Heart left ventricle (tissue), 16 donors: ENCODE measurements around the gene CLNK. TPM values are rescaled to one million over a fixed set of nuclear protein-coding genes. Genes with fewer than 3 reads are reported as not detected.

Experiments
- ATAC-seq, 4 donors: fragments of 200-7000 bp; cut with Tn5 transposase; one replicate each; pipeline ENCODE4 v1.9.1; 2020 to 2022; ENCODE audit warnings: moderate library complexity in 4 of 4, mild to moderate bottlenecking in 3 of 4, moderate number of reproducible peaks in 1 of 4
- DNase-seq, 5 donors: peaks; one replicate each; pipeline ENCODE4 v3.0.0-alpha.2; 2020
- H3K27ac ChIP-seq, 12 donors: fragments of 200-600 bp; sonication (generic) in 4 of 12; one replicate each; pipeline versions ENCODE4 v1.5.0 to v1.8.0; 2016 to 2022; ENCODE audit warnings: mild to moderate bottlenecking in 2 of 12
- H3K27me3 ChIP-seq, 9 donors: fragments of 200-600 bp; sonication (generic) in 2 of 9; one replicate each; pipeline versions ENCODE4 v1.5.1 to v1.8.0; 2016 to 2022; ENCODE audit warnings: mild to moderate bottlenecking in 3 of 9
- H3K36me3 ChIP-seq, 9 donors: fragments of 200-600 bp; sonication (generic) in 2 of 9; one replicate each; pipeline versions ENCODE4 v1.5.0 to v1.8.0; 2018 to 2022; ENCODE audit warnings: mild to moderate bottlenecking in 2 of 9
- H3K4me1 ChIP-seq, 12 donors: fragments of 200-600 bp; sonication (generic) in 4 of 12; one replicate each; pipeline versions ENCODE4 v1.5.0 to v1.8.0; 2016 to 2022; ENCODE audit warnings: mild to moderate bottlenecking in 3 of 12
- H3K4me3 ChIP-seq, 12 donors: fragments of 200-600 bp; sonication (generic) in 4 of 12; one replicate each; pipeline versions ENCODE4 v1.5.0 to v1.8.0; 2017 to 2022; ENCODE audit warnings: mild to moderate bottlenecking in 9 of 12, moderate library complexity in 4 of 12
- H3K9me3 ChIP-seq, 12 donors: fragments of 200-600 bp; sonication (generic) in 4 of 12; one replicate each; pipeline versions ENCODE4 v1.5.0 to v1.8.0; 2016 to 2022; ENCODE audit warnings: mild to moderate bottlenecking in 1 of 12
- CTCF ChIP-seq, 12 donors: fragments of 200-600 bp; sonication (generic) in 4 of 12; IDR thresholded peaks; one replicate each; pipeline versions ENCODE4 v1.5.0 to v1.8.0; 2018 to 2022; ENCODE audit warnings: antibody characterized with exemption in 12 of 12, mild to moderate bottlenecking in 5 of 12
- POLR2A ChIP-seq, 2 donors: fragments of 450-650 bp; IDR thresholded peaks; one replicate each; pipeline ENCODE4 v1.6.1; 2017; ENCODE audit warnings: antibody characterized with exemption in 2 of 2, mild to moderate bottlenecking in 2 of 2, moderate library complexity in 2 of 2
- WGBS, 4 donors: extraction: QIAGEN DNeasy Blood & Tissue Kit in 2 of 4; methylation state at CpG; one replicate each; pipeline versions ENCODE4 v1.1.5 to v1.1.7; 2013 to 2018; 5-methylcytosine and 5-hydroxymethylcytosine counted together
- intact Hi-C, 10 donors: fragments of 100-400 bp; cut with DNase I; formaldehyde crosslinking; loops; one replicate each; pipeline versions ENCODE4 v1.11.1 to v1.14.2; 2022
- polyA plus RNA-seq, 2 donors: library from polyadenylated mRNA; stranded (reverse); fragments of 200-250 nt; gene quantifications; one replicate each; pipeline ENCODE4 v1.2.3, GENCODE V29; 2013
- total RNA-seq, 9 donors: library from RNA; depleted of rRNA in 2 of 9; stranded (reverse); fragments of >200 nt in 2 of 9; fragmentation: NEBNext Ultra II Directional in 3 of 9; extraction: Animal tissue kit (Norgen Biotek cat#: 25700) in 3 of 9; gene quantifications; one replicate each; pipeline versions ENCODE4 v1.1.0 to v1.2.4, GENCODE V29; 2016 to 2023
- donor health status: ischemic (EF 13 %, LVEDD 7.1; RV severe dilation, severe dysfunction).
- donor health status: healthy with polysubstance abuse.
- donor health status: DM: no; HTN: yes; CAD: no.
- donor health status: DM: no; HTN: no; CAD: no.
- donor health status: ischemic (EF 25% LVEDD 6.9; RV normal size, moderate dysfunction).
- donor health status: ischemic (EF 25% LVEDD 5.7; RV mildly dilated, moderate dysfunction).
- donor health status: healthy.
- donor health status: DM: yes; HTN: yes; CAD: no.
- donor health status: ischemic (EF 35%, LVEDD 5.7; RV mildly dilated, moderate dysfunction).
- donor health status: nonischemic (EF 11% LVEDD 7.7; RV severe dilation, severe dysfunction).
- donor health status: DM: yes; HTN: yes; CAD: no.
- donor health status: PGD.
- donor health status: ischemic (EF 29% LVEDD 5.4; RV normal size, mild dysfunction).
- donor health status: nonischemic (EF 23%, LVEDD 6.1; RV moderate dilation, normal function).

Gene CLNK
- total and polyA plus RNA-seq, 11 donors = 0.01 to 0.16 (median 0.11) TPM; not detected in 8

GRCh38 chr4:10713591-10713990 lies 29.0 kb upstream of the CLNK start:
- DNase-seq (no peak), ATAC-seq (no peak)
- WGBS, 4 donors = 75 to 84% (median 82%) methylated on average over 3 of the region's 3 CpGs
- intact Hi-C loops = no loop called here
- no peak for TF ChIP-seq CTCF (IDR thresholded peaks at IDR 0.05)
- TF ChIP-seq POLR2A (IDR thresholded peaks at IDR 0.05) = no peak
- H3K4me1 ChIP-seq = no peaks in the 10 kb centered on the region
- H3K9me3 ChIP-seq = peaks cover 0 to 13% (median 0%) of the 10 kb centered on the region in 12 donors
- H3K36me3 ChIP-seq = no peaks in the 10 kb centered on the region
- H3K27ac ChIP-seq = no peak overlapping the region
- no peaks in the 10 kb centered on the region for H3K27me3 ChIP-seq
- no peak overlapping the region for H3K4me3 ChIP-seq

- intact Hi-C loops = no loop called here
- DNase-seq (no peak), ATAC-seq (no peak)
- Histone ChIP-seq H3K9me3 (no peaks in the 10 kb centered on the region), H3K27me3 (no peaks in the 10 kb centered on the region), H3K36me3 (no peaks in the 10 kb centered on the region), H3K27ac (no peak overlapping the region), H3K4me3 (no peak overlapping the region), H3K4me1 (no peaks in the 10 kb centered on the region)
- 63 to 89% (median 75%) methylated on average over 1 of the region's 1 CpG for WGBS, 4 donors
- no peak for TF ChIP-seq POLR2A (IDR thresholded peaks at IDR 0.05)
These were observed 21.7 kb upstream of the CLNK start for GRCh38 chr4:10706236-10706635.

GRCh38 chr4:10704430-10704810 lies 19.9 kb upstream of the CLNK start:
- H3K27me3 ChIP-seq = no peaks in the 10 kb centered on the region

GRCh38 chr4:10703766-10704429 lies 19.3 kb upstream of the CLNK start:
- TF ChIP-seq CTCF (IDR thresholded peaks at IDR 0.05) = no peak
- no peak for TF ChIP-seq POLR2A (IDR thresholded peaks at IDR 0.05)
- ATAC-seq = no peak
- intact Hi-C loops = no loop called here

More at GRCh38 chr4:10704430-10704810, 19.9 kb upstream of the CLNK start:
- intact Hi-C loops = no loop called here
- no peaks in the 10 kb centered on the region for H3K36me3 ChIP-seq
- H3K4me1 ChIP-seq = no peaks in the 10 kb centered on the region
- H3K4me3 ChIP-seq = no peak overlapping the region
- H3K27ac ChIP-seq = no peak overlapping the region
- no peaks in the 10 kb centered on the region for H3K9me3 ChIP-seq
- no peak for DNase-seq
- ATAC-seq = no peak
- TF ChIP-seq POLR2A (IDR thresholded peaks at IDR 0.05) = no peak
- no peak for TF ChIP-seq CTCF (IDR thresholded peaks at IDR 0.05)

GRCh38 chr4:10703156-10703555 lies 18.6 kb upstream of the CLNK start:
- ATAC-seq (no peak), DNase-seq (no peak)
- intact Hi-C loops = no loop called here
- TF ChIP-seq CTCF (IDR thresholded peaks at IDR 0.05) (no peak), POLR2A (IDR thresholded peaks at IDR 0.05) (no peak)
- Histone ChIP-seq H3K36me3 (no peaks in the 10 kb centered on the region), H3K4me3 (no peak overlapping the region), H3K27ac (no peak overlapping the region), H3K4me1 (no peaks in the 10 kb centered on the region), H3K9me3 (peaks cover 0 to 4% (median 0%) of the 10 kb centered on the region in 12 donors), H3K27me3 (no peaks in the 10 kb centered on the region)
- 64 to 82% (median 80%) methylated on average over 5 of the region's 5 CpGs for WGBS, 4 donors

More at GRCh38 chr4:10703766-10704429, 19.3 kb upstream of the CLNK start:
- Histone ChIP-seq H3K4me3 (no peak overlapping the region), H3K36me3 (no peaks in the 10 kb centered on the region), H3K9me3 (peaks cover 0 to under 1% (median 0%) of the 10 kb centered on the region in 12 donors), H3K27me3 (no peaks in the 10 kb centered on the region), H3K27ac (no peak overlapping the region), H3K4me1 (no peaks in the 10 kb centered on the region)
- DNase-seq = no peak
- WGBS, 4 donors = 68 to 76% (median 74%) methylated on average over 3 of the region's 3 CpGs
